Measurements from ENCODE around the gene PCLO.

Gene PCLO

DNA sequence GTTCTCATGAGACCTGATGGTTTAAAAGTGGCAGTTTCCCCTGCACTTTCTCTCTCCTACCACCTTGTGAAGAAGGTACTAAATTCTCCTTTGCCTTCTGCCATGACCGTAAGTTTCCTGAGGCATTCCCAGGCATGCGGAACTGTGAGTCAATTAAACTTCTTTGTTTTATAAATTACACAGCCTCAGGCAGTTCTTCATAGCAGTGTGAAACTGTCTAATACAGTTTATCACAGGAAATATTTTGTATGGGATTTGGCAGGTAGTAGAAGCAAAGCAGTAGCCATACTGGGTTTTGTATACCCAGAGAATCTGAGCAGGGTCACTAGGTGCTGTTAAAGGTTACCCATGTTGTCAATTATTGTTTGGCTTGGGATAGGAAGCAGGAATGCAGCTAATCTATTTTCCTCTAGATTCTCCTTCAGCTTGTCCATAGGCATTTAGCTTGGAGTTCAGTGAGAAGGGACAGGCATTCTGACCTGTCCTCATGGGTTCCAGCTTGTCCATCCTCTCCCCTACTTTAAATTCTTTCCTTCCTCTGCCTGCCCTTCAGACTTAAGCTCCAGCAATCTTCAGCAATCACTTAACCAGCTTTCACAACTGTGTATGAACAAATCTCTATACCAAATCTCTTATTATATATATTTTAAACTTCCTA is 186.7 kb downstream of the PCLO start:
- H3K27me3 ChIP-seq (ENCODE audit: insufficient read depth, poor library complexity, severe bottlenecking) = no peaks in the 10 kb centered on the region
- no peaks in the 10 kb centered on the region for H3K36me3 ChIP-seq (ENCODE audit: low read depth)
- peak; percentile 78 for ATAC-seq (ENCODE audit: low read depth)
- H3K9me3 ChIP-seq (ENCODE audit: severe bottlenecking) = no peaks in the 10 kb centered on the region
- TF ChIP-seq, protein P1, sequence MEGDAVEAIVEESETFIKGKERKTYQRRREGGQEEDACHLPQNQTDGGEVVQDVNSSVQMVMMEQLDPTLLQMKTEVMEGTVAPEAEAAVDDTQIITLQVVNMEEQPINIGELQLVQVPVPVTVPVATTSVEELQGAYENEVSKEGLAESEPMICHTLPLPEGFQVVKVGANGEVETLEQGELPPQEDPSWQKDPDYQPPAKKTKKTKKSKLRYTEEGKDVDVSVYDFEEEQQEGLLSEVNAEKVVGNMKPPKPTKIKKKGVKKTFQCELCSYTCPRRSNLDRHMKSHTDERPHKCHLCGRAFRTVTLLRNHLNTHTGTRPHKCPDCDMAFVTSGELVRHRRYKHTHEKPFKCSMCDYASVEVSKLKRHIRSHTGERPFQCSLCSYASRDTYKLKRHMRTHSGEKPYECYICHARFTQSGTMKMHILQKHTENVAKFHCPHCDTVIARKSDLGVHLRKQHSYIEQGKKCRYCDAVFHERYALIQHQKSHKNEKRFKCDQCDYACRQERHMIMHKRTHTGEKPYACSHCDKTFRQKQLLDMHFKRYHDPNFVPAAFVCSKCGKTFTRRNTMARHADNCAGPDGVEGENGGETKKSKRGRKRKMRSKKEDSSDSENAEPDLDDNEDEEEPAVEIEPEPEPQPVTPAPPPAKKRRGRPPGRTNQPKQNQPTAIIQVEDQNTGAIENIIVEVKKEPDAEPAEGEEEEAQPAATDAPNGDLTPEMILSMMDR (IDR thresholded peaks at IDR 0.05; ENCODE audit: poor library complexity, severe bottlenecking) = no peak
- no peak overlapping the region for H3K27ac ChIP-seq (ENCODE audit: poor library complexity, severe bottlenecking)
- no peak for DNase-seq (ENCODE audit: low spot score)
- peaks cover 7% of the 10 kb centered on the region for H3K4me1 ChIP-seq (ENCODE audit: insufficient read depth, poor library complexity, severe bottlenecking)
- no peak overlapping the region for H3K4me3 ChIP-seq (ENCODE audit: severe bottlenecking)

DNA sequence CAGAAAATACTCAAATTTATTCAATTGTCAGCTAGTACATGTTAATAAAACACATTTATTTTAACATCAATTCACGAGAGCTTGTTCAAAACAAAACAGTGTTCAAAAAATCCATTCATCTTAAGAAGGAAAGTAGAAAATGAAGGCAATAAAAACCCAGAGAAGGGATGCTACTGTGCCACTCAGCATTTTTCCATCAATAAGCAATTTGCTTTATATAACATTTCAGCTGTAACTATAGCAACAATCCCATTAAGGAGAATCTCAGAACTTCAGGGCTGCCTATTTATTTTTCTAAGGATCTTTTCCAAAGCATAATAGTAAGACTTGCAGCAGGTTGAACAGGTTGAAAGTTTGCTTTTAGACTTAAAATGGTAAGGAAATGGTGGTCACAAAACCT is 190.5 kb downstream of the PCLO start:
- no peaks in the 10 kb centered on the region for H3K27me3 ChIP-seq (ENCODE audit: insufficient read depth, poor library complexity, severe bottlenecking)
- DNase-seq (ENCODE audit: low spot score) (no peak), ATAC-seq (ENCODE audit: low read depth) (no peak)
- H3K4me3 ChIP-seq (ENCODE audit: severe bottlenecking) = no peak overlapping the region
- H3K4me1 ChIP-seq (ENCODE audit: insufficient read depth, poor library complexity, severe bottlenecking) = peaks cover 7% of the 10 kb centered on the region
- no peaks in the 10 kb centered on the region for H3K9me3 ChIP-seq (ENCODE audit: severe bottlenecking)
- TF ChIP-seq, protein P1 (IDR thresholded peaks at IDR 0.05; ENCODE audit: poor library complexity, severe bottlenecking) = no peak
- H3K27ac ChIP-seq (ENCODE audit: poor library complexity, severe bottlenecking) = no peak overlapping the region
- no peaks in the 10 kb centered on the region for H3K36me3 ChIP-seq (ENCODE audit: low read depth)

DNA sequence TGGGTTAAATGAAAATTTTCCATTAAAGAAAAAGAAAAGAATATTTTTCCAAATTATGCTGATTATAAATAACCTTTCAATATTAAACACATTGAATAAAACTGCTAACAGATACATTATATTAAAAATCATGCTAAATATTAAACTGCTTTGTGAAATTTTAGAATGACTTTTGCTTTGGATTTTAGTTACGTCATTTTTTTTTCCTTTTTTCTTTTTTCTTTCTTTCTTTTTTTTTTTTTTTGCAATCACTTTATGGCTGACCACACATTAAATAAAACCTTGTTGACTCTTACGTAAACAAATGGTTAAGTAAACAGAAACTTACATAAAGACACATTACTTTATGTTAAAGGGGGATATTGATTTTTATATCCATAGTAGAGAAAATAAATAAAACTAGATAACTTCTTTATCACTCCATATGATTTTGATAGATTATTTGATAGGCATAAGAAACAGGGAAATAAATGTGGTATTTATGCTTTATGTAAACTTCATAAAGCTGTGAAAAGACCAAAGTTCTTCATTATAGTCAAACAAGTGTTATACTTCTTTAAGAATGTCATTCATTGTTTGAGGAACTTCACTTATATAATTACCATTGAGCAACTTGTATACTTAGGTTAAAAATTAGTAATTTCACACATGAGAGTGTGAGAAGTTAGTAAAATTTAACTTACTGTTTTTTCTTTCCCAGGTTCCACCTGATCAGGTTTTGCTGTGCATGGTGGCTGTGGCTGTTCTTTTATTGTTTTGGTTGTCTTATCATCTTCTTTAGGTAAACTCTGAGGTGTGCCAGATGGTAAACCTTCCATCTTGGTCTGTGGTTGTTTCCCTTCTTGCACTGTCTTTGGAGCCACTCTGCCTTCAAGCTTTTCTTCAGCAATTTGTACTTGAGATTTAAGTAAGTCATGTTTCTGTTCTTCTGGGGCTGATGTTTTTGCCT is 197.3 kb downstream of the PCLO start:
- TF ChIP-seq, protein P1 (IDR thresholded peaks at IDR 0.05; ENCODE audit: poor library complexity, severe bottlenecking) = no peak
- DNase-seq (ENCODE audit: low spot score) = no peak
- no peaks in the 10 kb centered on the region for H3K36me3 ChIP-seq (ENCODE audit: low read depth)
- no peaks in the 10 kb centered on the region for H3K9me3 ChIP-seq (ENCODE audit: severe bottlenecking)
- no peak overlapping the region for H3K27ac ChIP-seq (ENCODE audit: poor library complexity, severe bottlenecking)
- no peak for ATAC-seq (ENCODE audit: low read depth)
- no peak overlapping the region for H3K4me3 ChIP-seq (ENCODE audit: severe bottlenecking)
- no peaks in the 10 kb centered on the region for H3K4me1 ChIP-seq (ENCODE audit: insufficient read depth, poor library complexity, severe bottlenecking)
- H3K27me3 ChIP-seq (ENCODE audit: insufficient read depth, poor library complexity, severe bottlenecking) = no peaks in the 10 kb centered on the region

DNA sequence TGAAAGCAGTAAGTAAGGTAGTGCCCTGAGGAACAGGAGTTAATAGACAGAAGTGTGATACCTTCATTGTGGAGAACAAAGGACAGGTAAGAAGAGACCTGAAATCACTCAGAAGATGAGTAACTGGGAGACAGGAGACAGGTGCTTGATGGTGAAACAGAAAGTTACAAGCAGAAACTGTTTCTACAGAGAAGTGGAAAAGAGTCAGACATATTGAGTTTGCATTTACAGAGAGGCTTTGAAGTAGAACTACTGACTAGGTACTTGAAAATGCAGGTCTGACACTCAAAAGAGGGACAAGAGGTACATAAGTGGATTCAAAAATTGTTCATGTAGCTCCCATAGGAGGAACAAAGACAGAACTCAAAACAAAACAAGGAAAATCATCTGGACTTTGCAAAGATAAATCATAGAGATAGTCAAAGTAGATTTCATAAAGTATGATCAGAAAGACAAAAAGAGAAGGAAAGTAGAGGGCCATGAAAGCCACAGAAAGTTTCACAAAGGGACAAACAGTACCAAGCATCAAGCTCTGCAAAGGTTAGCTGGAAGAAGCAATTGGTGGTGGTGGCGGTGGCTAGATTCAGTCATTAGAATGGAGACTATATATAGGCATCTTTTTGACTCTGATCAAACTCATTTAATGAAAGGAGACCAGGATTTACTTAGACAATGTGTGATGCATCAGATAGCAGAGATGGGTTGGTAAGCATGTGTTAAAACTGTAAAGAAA is 198.4 kb downstream of the PCLO start:
- DNase-seq (ENCODE audit: low spot score) (no peak), ATAC-seq (ENCODE audit: low read depth) (no peak)
- no peaks in the 10 kb centered on the region for H3K4me1 ChIP-seq (ENCODE audit: insufficient read depth, poor library complexity, severe bottlenecking)
- no peaks in the 10 kb centered on the region for H3K9me3 ChIP-seq (ENCODE audit: severe bottlenecking)
- TF ChIP-seq, protein P1 (IDR thresholded peaks at IDR 0.05; ENCODE audit: poor library complexity, severe bottlenecking) = no peak
- H3K27ac ChIP-seq (ENCODE audit: poor library complexity, severe bottlenecking) = no peak overlapping the region
- H3K27me3 ChIP-seq (ENCODE audit: insufficient read depth, poor library complexity, severe bottlenecking) = no peaks in the 10 kb centered on the region
- H3K4me3 ChIP-seq (ENCODE audit: severe bottlenecking) = no peak overlapping the region
- H3K36me3 ChIP-seq (ENCODE audit: low read depth) = no peaks in the 10 kb centered on the region

All from RWPE2 (cell line).